Activated T-cell treated with anti-CD3 and anti-CD28 coated beads, Interleukin-2, amount 50 U/mL, for 24 hours (primary cell): Measurements from ENCODE around the gene GPATCH1.

Source experiments
- DNase-seq: peaks from one replicate; pipeline ENCODE4 v3.0.0-alpha.2; 2020
- H3K27ac Mint-ChIP-seq: 2 replicates; pipeline ENCODE4 v1.8.0; 2020; ENCODE audit warnings: mild to moderate bottlenecking, mixed read lengths
- H3K27me3 Mint-ChIP-seq: 2 replicates; pipeline ENCODE4 v1.8.0; 2020; ENCODE audit warnings: mixed read lengths
- H3K36me3 Mint-ChIP-seq: 2 replicates; pipeline ENCODE4 v1.8.0; 2020; ENCODE audit warnings: low read depth, mixed read lengths
- H3K4me1 Mint-ChIP-seq: 2 replicates; pipeline ENCODE4 v1.8.0; 2020; ENCODE audit warnings: low read depth, mixed read lengths
- H3K4me3 Mint-ChIP-seq: 2 replicates; pipeline ENCODE4 v1.8.0; 2020; ENCODE audit warnings: mild to moderate bottlenecking, moderate library complexity, mixed read lengths
- H3K9me3 Mint-ChIP-seq: 2 replicates; pipeline ENCODE4 v1.8.0; 2020; ENCODE audit warnings: mixed read lengths

Gene GPATCH1

GRCh38 chr19:33089010-33089409, 8.0 kb downstream of the GPATCH1 start:
- Mint-ChIP-seq H3K9me3 (no peaks in the 10 kb centered on the region), H3K36me3 (peaks cover 63% of the 10 kb centered on the region), H3K27me3 (no peaks in the 10 kb centered on the region), H3K4me1 (peaks cover 13% of the 10 kb centered on the region), H3K27ac (no peak overlapping the region), H3K4me3 (no peak overlapping the region)
- DNase-seq, result no peak

DNA sequence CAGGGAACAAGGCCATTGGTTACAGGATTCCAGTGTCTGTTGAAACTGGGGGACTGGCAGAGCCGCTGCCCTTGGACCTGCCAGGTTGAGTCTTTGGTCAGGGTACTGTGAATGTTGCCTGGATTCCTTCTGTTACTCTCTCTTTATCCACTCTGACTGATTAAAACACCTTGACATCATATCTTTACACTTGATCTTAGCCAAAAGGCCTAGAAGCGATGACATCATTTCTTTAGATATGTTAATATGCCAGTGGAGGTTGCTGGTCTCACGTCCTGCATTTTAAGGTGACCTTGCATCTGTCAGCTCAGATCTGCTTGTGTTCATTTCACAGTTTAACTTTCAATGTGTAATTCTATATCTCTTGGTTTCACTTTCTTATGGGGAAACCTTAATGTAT, 9.2 kb downstream of the GPATCH1 start:
- Mint-ChIP-seq H3K27ac (no peak overlapping the region), H3K36me3 (peaks cover 66% of the 10 kb centered on the region)

DNA sequence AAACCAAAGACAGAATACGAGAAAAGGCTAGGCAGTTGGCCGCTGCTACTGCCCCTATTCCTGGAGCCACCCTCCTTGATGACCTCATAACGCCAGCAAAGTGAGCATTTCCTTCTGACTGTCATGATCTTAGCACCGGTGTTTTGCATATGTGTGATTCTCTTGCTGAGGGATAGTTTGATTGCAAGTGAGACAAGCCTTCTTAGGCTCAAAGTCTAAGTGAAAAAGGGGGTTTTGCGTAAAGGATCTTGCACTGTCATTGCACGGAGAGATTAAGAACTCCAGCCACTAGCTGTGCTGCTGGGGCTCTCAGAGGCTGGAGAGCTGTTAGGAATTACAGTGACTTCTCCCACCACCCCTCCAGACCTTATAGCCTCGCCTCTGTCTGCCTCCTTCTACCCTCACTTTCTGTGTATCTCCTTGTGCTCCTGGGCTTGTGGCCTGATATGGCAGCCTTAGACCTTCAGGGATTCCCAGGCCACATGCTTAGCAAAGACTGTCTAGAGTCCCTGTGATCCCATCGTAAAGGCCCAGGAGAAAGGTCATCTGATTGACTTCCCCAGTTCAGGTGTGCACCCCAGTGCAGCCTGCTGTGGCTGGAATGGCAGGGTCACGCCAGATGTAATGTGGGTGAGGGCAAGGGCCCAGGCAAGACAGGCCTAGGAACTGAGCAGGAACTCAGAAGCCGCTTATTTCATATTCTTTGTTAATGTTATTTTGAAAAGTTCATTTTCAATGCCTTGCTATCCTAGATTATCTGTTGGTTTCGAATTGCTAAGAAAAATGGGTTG, 12.6 kb downstream of the GPATCH1 start:
- Mint-ChIP-seq H3K9me3 (no peaks in the 10 kb centered on the region), H3K27me3 (no peaks in the 10 kb centered on the region), H3K36me3 (peaks cover 84% of the 10 kb centered on the region), H3K4me3 (no peak overlapping the region), H3K4me1 (peaks cover 5% of the 10 kb centered on the region), H3K27ac (no peak overlapping the region)
- no peak for DNase-seq

More for the DNA sequence above, 9.2 kb downstream of the GPATCH1 start:
- Mint-ChIP-seq H3K4me1 (peaks cover 12% of the 10 kb centered on the region), H3K27me3 (no peaks in the 10 kb centered on the region), H3K4me3 (no peak overlapping the region), H3K9me3 (no peaks in the 10 kb centered on the region)
- DNase-seq, result no peak

- Mint-ChIP-seq H3K36me3 (peaks cover 82% of the 10 kb centered on the region), H3K27ac (no peak overlapping the region), H3K4me3 (no peak overlapping the region), H3K27me3 (no peaks in the 10 kb centered on the region), H3K4me1 (peaks cover 3% of the 10 kb centered on the region), H3K9me3 (no peaks in the 10 kb centered on the region)
- no peak for DNase-seq
Observed at GRCh38 chr19:33094436-33095067, 13.6 kb downstream of the GPATCH1 start.

- Mint-ChIP-seq H3K4me3 (no peak overlapping the region), H3K27ac (no peak overlapping the region), H3K36me3 (peaks cover 82% of the 10 kb centered on the region)
Observed at GRCh38 chr19:33096005-33096404, 15.0 kb downstream of the GPATCH1 start.

DNA sequence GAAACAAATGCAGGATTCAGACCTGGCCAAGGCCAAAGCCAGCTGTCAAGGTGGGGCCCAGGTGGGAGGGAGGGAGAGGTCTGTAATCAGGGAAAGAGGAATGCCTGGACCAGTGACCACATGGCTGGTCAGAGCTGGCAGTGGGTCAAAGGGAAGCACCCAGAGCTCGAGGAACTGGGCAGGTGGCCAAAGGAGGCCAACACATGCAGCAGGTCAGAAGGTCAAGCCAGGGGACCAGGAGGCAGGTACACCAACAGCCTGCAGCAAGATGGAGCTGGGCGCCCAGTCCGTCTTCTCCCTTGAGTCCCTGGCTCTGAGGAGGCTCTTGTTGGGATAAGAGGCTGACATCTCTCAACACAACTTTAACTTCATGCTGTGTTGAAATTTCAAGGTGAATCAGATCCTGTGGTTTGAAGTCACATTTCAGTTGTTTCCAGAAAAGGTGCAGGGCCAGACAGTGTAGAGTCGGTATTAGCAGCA, 17.1 kb downstream of the GPATCH1 start:
- H3K27ac Mint-ChIP-seq, result peak overlapping the region; percentile 13
- no peak for DNase-seq
- no peaks in the 10 kb centered on the region for H3K9me3 Mint-ChIP-seq
- H3K4me3 Mint-ChIP-seq, result no peak overlapping the region
- H3K4me1 Mint-ChIP-seq, result peaks cover 3% of the 10 kb centered on the region
- H3K36me3 Mint-ChIP-seq, result peaks cover 86% of the 10 kb centered on the region
- no peaks in the 10 kb centered on the region for H3K27me3 Mint-ChIP-seq

More at GRCh38 chr19:33096005-33096404, 15.0 kb downstream of the GPATCH1 start:
- Mint-ChIP-seq H3K4me1 (peaks cover 3% of the 10 kb centered on the region), H3K27me3 (no peaks in the 10 kb centered on the region), H3K9me3 (no peaks in the 10 kb centered on the region)
- no peak for DNase-seq

GRCh38 chr19:33100894-33101644, 20.1 kb downstream of the GPATCH1 start:
- H3K4me1 Mint-ChIP-seq, result peaks cover 1% of the 10 kb centered on the region
- H3K4me3 Mint-ChIP-seq, result no peak overlapping the region
- no peak for DNase-seq
- no peaks in the 10 kb centered on the region for H3K27me3 Mint-ChIP-seq
- peaks cover 80% of the 10 kb centered on the region for H3K36me3 Mint-ChIP-seq
- no peak overlapping the region for H3K27ac Mint-ChIP-seq
- no peaks in the 10 kb centered on the region for H3K9me3 Mint-ChIP-seq

DNA sequence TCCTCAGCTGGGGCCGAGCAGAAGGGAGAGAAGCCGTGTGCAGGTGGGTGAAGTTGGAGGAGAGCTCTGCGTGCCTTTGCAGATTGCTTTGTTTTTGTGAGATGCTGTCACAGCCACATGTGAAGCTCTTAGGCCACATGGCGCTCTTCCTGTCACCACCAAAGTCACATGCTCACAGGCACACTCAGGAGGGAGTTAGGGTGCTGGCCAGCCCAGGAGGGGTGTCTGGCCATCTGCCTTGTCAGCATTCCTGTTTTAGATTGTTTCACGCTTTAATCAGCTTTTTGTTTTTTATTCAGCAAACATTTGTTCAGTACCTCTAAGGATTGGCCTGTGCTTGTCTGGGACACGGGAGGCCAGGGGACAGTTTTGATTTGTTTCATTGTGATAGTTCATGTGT, 21.9 kb downstream of the GPATCH1 start:
- no peak for DNase-seq
- Mint-ChIP-seq H3K27ac (no peak overlapping the region), H3K27me3 (no peaks in the 10 kb centered on the region), H3K4me3 (no peak overlapping the region), H3K36me3 (peaks cover 79% of the 10 kb centered on the region), H3K9me3 (no peaks in the 10 kb centered on the region), H3K4me1 (no peaks in the 10 kb centered on the region)

- Mint-ChIP-seq H3K4me3 (no peak overlapping the region), H3K27ac (no peak overlapping the region), H3K27me3 (no peaks in the 10 kb centered on the region), H3K4me1 (no peaks in the 10 kb centered on the region), H3K9me3 (no peaks in the 10 kb centered on the region), H3K36me3 (peaks cover 75% of the 10 kb centered on the region)
- DNase-seq, result no peak
Observed at GRCh38 chr19:33108161-33108560, 27.2 kb downstream of the GPATCH1 start.

DNA sequence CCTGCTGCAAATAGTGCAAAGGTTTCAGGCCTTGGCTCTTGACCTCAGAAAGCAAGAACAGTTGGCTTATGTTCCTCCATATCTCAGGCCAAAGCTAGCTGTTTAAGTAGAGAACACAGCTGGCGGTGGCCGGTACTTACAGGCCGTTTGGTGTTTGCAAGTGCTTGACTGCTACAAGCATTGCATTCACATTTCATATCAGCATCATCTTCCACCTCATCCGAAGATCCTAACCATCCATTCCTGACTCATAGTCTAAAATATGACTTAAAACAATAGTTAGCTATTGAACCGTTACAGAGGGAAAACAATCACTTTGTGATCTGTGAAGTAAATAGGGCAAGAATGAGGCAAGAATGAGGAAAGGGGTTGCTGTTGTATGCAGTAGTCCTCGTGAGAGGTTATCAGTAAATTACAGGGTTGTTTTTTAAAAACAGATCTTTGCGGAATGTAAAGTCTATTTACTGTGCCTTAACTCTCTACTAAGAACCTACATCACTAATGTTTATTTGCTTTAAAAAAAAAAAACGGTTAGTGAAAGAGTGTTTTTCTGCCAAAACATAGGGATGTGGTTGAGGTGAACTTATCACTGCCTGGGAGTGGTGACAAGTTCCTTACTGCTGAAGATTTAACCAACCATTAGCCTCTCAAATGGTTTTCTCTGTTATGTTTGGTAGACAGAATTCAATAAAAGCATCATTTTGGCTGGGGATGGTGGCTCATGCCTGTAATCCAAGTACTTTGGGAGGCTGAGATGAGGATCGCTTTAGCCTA, 29.3 kb downstream of the GPATCH1 start:
- peaks cover 77% of the 10 kb centered on the region for H3K36me3 Mint-ChIP-seq
- H3K4me1 Mint-ChIP-seq, result no peaks in the 10 kb centered on the region
- no peak overlapping the region for H3K4me3 Mint-ChIP-seq
- no peak overlapping the region for H3K27ac Mint-ChIP-seq
- no peaks in the 10 kb centered on the region for H3K27me3 Mint-ChIP-seq
- DNase-seq, result no peak
- no peaks in the 10 kb centered on the region for H3K9me3 Mint-ChIP-seq

DNA sequence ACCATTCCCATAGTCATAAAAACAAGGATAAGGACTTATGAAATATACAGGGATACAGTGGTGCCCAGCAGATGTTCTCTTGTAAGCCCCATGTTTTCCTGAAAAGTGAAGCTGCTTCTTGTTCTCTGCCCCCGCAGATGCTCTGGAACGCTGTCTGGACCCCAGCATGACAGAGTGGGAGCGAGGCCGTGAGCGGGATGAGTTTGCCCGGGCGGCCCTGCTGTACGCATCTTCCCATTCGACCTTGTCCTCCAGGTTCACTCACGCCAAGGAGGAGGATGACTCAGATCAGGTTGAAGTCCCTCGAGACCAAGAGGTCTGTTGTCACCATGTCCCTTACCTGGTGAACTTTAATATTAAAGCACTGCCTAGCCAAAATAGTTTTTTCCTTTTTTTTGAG, 30.6 kb downstream of the GPATCH1 start:
- Mint-ChIP-seq H3K27me3 (no peaks in the 10 kb centered on the region), H3K4me1 (no peaks in the 10 kb centered on the region), H3K27ac (no peak overlapping the region), H3K4me3 (no peak overlapping the region), H3K36me3 (peaks cover 81% of the 10 kb centered on the region), H3K9me3 (no peaks in the 10 kb centered on the region)
- DNase-seq, result no peak

DNA sequence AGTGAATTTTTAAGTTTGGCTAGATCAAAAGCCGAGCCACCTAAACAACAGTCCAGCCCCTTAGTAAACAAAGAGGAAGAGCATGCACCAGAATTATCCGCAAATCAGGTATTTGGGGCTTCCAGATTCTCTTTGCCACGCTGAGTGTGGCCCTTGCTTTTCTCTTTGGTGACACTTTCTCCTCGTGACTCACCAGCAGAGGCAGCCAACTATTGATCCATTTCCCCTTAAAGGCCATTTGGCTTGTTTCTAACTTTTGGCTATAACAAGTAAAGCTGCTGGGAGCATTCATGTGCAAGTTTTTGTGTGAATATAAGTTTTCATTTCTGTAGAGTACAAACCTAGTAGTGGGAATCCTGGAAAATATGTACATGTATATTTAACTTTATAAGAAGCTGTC, 33.3 kb downstream of the GPATCH1 start:
- Mint-ChIP-seq H3K9me3 (no peaks in the 10 kb centered on the region), H3K4me1 (no peaks in the 10 kb centered on the region), H3K4me3 (no peak overlapping the region), H3K27me3 (no peaks in the 10 kb centered on the region), H3K36me3 (peaks cover 87% of the 10 kb centered on the region), H3K27ac (no peak overlapping the region)
- no peak for DNase-seq

DNA sequence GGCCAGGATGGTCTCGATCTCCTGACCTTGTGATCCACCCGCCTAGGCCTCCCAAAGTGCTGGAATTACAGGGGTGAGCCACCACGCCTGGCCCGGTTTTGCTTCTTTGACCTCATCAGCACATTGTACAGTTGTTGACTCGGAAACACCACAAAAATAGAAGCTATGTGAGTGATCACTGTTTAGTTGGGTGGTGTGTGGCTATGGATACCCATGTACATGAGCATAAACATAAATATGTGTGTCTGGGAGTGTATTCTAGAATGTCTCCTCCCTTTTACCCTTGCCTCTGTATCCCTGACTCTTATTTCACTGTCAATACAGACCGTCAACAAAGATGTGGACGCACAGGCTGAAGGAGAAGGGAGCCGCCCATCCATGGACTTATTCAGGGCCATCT, 36.5 kb downstream of the GPATCH1 start:
- Mint-ChIP-seq H3K27me3 (no peaks in the 10 kb centered on the region), H3K4me3 (no peak overlapping the region), H3K4me1 (no peaks in the 10 kb centered on the region), H3K9me3 (no peaks in the 10 kb centered on the region), H3K36me3 (peaks cover 78% of the 10 kb centered on the region), H3K27ac (no peak overlapping the region)
- DNase-seq, result no peak

DNA sequence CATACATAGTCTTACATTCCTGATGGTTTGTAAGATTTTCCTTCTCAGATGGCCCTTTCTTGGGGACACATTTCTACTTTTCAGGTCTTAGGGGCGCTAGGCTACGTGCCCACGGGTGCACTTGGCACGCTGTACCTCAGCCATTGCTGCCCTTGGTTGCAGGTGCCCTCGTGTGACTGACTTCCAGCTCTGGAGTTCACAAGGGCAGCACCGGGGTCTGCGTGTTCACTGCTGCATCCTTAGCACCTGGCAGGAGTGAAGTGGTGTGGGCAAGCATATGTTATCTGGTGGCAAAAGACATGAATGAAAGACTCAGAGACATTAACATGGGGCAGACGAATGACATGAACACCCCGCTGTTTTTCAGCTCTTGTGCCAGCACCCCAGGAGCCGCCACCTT, 37.7 kb downstream of the GPATCH1 start:
- no peak overlapping the region for H3K27ac Mint-ChIP-seq
- no peak overlapping the region for H3K4me3 Mint-ChIP-seq
- no peak for DNase-seq
- no peaks in the 10 kb centered on the region for H3K4me1 Mint-ChIP-seq
- no peaks in the 10 kb centered on the region for H3K9me3 Mint-ChIP-seq
- H3K36me3 Mint-ChIP-seq, result peaks cover 71% of the 10 kb centered on the region
- no peaks in the 10 kb centered on the region for H3K27me3 Mint-ChIP-seq
